ENCODE data around the gene ADAMTSL1. TPM values are rescaled to one million over a fixed set of nuclear protein-coding genes. Genes with fewer than 3 reads are reported as not detected.

Gene ADAMTSL1
- total RNA-seq, 1 experiment from 2014 or later = not detected

DNA sequence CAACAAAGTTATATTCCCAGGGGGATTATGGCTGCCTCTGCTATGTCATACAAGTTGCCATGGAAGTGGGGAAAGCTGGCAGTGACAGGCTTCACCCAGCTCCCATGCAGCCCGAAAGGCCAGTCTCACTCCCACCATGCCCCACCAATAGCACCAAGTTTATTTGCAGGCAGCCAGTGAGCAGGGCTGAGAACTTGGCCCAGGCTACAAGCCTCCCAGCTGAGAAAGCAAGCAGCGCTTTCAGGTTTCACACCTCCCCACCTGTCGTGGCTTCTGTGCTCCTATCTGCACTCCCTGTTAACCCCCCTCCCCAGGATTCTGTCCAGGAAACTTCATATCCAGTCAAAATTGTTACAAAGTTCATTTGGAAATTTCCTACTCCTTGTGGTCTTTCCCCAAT lies 404.0 kb downstream of the ADAMTSL1 start:
- H3K36me3 ChIP-seq (ENCODE audit: control insufficient read depth, insufficient read depth, low read length) = no peaks in the 10 kb centered on the region
- CTCF ChIA-PET = no interaction called here
- ATAC-seq (no peak), DNase-seq (ENCODE audit: low read depth, low spot score) (no peak)
- intact Hi-C loops (cut with micrococcal nuclease; ENCODE audit: unreplicated experiment) = no loop called here
- BruUV-seq (replicated peaks) = no TSS peak
- in situ Hi-C loops (cut with HindIII; ENCODE audit: low pct_unique_long_range_greater_than_20kb, low sequenced_read_pairs) = no loop called here
- POLR2A ChIA-PET = no interaction called here
- H3K27me3 ChIP-seq (ENCODE audit: control insufficient read depth, insufficient read depth, low read length) = no peaks in the 10 kb centered on the region
- no peaks in the 10 kb centered on the region for H3K9me3 ChIP-seq (ENCODE audit: control insufficient read depth, insufficient read depth, low read depth, low read length)
- no peaks in the 10 kb centered on the region for H3K4me1 ChIP-seq (ENCODE audit: control insufficient read depth, insufficient read depth, low read length)
- no peak overlapping the region for H3K27ac ChIP-seq (ENCODE audit: low read length)
- TF ChIP-seq SIN3A (IDR thresholded peaks at IDR 0.05; ENCODE audit: borderline replicate concordance, insufficient read depth, low read depth, low read length) = no peak
- H3K4me3 ChIP-seq (ENCODE audit: low read depth in 2 of 2, low read length in 2 of 2) = no peak overlapping the region

DNA sequence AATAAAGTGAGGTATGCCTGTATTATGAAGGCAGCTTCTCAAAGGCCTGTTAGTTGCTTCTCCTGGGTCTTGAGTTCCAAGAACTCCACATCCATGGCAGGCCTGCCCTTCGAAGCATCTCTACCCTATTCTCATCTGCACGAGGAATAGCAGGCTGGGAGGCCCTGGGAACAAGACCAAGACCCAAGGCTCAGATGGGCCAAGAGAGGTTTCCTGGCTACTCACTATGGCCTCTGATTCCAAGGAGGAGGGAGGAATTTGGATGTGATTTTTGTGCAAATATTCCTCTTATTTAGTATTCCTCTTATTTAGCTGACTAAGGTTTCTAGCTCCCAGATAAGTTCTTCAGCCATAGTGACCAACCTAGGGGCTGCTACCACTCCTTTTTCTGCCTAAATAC lies 407.8 kb downstream of the ADAMTSL1 start:
- H3K9me3 ChIP-seq (ENCODE audit: control insufficient read depth, insufficient read depth, low read depth, low read length) = no peaks in the 10 kb centered on the region
- intact Hi-C loops (cut with micrococcal nuclease; ENCODE audit: unreplicated experiment) (no loop called here), in situ Hi-C loops (cut with HindIII; ENCODE audit: low pct_unique_long_range_greater_than_20kb, low sequenced_read_pairs) (no loop called here)
- H3K4me3 ChIP-seq (ENCODE audit: low read depth in 2 of 2, low read length in 2 of 2) = no peak overlapping the region
- ATAC-seq (no peak), DNase-seq (ENCODE audit: low read depth, low spot score) (no peak)
- H3K27me3 ChIP-seq (ENCODE audit: control insufficient read depth, insufficient read depth, low read length) = no peaks in the 10 kb centered on the region
- TF ChIP-seq, protein P1, sequence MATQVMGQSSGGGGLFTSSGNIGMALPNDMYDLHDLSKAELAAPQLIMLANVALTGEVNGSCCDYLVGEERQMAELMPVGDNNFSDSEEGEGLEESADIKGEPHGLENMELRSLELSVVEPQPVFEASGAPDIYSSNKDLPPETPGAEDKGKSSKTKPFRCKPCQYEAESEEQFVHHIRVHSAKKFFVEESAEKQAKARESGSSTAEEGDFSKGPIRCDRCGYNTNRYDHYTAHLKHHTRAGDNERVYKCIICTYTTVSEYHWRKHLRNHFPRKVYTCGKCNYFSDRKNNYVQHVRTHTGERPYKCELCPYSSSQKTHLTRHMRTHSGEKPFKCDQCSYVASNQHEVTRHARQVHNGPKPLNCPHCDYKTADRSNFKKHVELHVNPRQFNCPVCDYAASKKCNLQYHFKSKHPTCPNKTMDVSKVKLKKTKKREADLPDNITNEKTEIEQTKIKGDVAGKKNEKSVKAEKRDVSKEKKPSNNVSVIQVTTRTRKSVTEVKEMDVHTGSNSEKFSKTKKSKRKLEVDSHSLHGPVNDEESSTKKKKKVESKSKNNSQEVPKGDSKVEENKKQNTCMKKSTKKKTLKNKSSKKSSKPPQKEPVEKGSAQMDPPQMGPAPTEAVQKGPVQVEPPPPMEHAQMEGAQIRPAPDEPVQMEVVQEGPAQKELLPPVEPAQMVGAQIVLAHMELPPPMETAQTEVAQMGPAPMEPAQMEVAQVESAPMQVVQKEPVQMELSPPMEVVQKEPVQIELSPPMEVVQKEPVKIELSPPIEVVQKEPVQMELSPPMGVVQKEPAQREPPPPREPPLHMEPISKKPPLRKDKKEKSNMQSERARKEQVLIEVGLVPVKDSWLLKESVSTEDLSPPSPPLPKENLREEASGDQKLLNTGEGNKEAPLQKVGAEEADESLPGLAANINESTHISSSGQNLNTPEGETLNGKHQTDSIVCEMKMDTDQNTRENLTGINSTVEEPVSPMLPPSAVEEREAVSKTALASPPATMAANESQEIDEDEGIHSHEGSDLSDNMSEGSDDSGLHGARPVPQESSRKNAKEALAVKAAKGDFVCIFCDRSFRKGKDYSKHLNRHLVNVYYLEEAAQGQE (IDR thresholded peaks at IDR 0.05; ENCODE audit: insufficient read depth in 1 of 2, low read depth in 2 of 2, low read length in 1 of 2) = no peak
- TF ChIP-seq, protein P2, sequence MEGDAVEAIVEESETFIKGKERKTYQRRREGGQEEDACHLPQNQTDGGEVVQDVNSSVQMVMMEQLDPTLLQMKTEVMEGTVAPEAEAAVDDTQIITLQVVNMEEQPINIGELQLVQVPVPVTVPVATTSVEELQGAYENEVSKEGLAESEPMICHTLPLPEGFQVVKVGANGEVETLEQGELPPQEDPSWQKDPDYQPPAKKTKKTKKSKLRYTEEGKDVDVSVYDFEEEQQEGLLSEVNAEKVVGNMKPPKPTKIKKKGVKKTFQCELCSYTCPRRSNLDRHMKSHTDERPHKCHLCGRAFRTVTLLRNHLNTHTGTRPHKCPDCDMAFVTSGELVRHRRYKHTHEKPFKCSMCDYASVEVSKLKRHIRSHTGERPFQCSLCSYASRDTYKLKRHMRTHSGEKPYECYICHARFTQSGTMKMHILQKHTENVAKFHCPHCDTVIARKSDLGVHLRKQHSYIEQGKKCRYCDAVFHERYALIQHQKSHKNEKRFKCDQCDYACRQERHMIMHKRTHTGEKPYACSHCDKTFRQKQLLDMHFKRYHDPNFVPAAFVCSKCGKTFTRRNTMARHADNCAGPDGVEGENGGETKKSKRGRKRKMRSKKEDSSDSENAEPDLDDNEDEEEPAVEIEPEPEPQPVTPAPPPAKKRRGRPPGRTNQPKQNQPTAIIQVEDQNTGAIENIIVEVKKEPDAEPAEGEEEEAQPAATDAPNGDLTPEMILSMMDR (IDR thresholded peaks at IDR 0.05) = no peak
- no peak for TF ChIP-seq POLR2AphosphoS5 (IDR thresholded peaks at IDR 0.05; ENCODE audit: low read depth, low read length)
- no peak for TF ChIP-seq SIN3A (IDR thresholded peaks at IDR 0.05; ENCODE audit: borderline replicate concordance, insufficient read depth, low read depth, low read length)
- TF ChIP-seq TCF7L2 (IDR thresholded peaks at IDR 0.05; ENCODE audit: low read depth, low read length) = no peak
- H3K27ac ChIP-seq (ENCODE audit: low read length) = no peak overlapping the region
- ChIA-PET POLR2A (interaction anchor here (0.7 kb wide), 1 partner anchor 89 kb away, joined by 3 read pairs; no protein-coding TSS in a partner anchor), CTCF (no interaction called here)
- no peaks in the 10 kb centered on the region for H3K4me1 ChIP-seq (ENCODE audit: control insufficient read depth, insufficient read depth, low read length)
- H3K36me3 ChIP-seq (ENCODE audit: control insufficient read depth, insufficient read depth, low read length) = no peaks in the 10 kb centered on the region
- BruUV-seq (replicated peaks) = no TSS peak

DNA sequence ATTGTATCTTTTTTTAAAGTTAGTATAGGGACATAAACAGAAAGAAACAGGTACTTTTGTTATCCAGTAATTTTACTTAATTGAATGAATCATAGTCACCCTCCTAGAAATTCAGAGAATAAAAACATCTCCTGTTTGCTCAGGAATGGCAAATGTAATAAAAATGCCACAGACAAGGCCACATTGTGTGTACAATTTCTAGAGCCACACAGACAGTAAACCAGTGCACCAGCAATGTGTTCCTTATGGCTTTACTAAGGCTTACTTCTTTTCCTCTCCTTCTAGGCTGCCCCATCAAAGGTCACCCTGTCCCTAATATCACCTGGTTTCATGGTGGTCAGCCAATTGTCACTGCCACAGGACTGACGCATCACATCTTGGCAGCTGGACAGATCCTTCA lies 413.6 kb downstream of the ADAMTSL1 start:
- no TSS peak for BruUV-seq (replicated peaks)
- H3K36me3 ChIP-seq (ENCODE audit: control insufficient read depth, insufficient read depth, low read length) = no peaks in the 10 kb centered on the region
- intact Hi-C loops (cut with micrococcal nuclease; ENCODE audit: unreplicated experiment) = no loop called here
- DNase-seq (ENCODE audit: low read depth, low spot score) (no peak), ATAC-seq (no peak)
- TF ChIP-seq, protein P1 (IDR thresholded peaks at IDR 0.05; ENCODE audit: insufficient read depth in 1 of 2, low read depth in 2 of 2, low read length in 1 of 2) = no peak
- no peak for TF ChIP-seq SIN3A (IDR thresholded peaks at IDR 0.05; ENCODE audit: borderline replicate concordance, insufficient read depth, low read depth, low read length)
- TF ChIP-seq, protein P2 (IDR thresholded peaks at IDR 0.05) = no peak
- TF ChIP-seq TCF7L2 (IDR thresholded peaks at IDR 0.05; ENCODE audit: low read depth, low read length) = no peak
- no peak for TF ChIP-seq POLR2AphosphoS5 (IDR thresholded peaks at IDR 0.05; ENCODE audit: low read depth, low read length)
- no peaks in the 10 kb centered on the region for H3K27me3 ChIP-seq (ENCODE audit: control insufficient read depth, insufficient read depth, low read length)
- no peaks in the 10 kb centered on the region for H3K9me3 ChIP-seq (ENCODE audit: control insufficient read depth, insufficient read depth, low read depth, low read length)
- no peak overlapping the region for H3K4me3 ChIP-seq (ENCODE audit: low read depth in 2 of 2, low read length in 2 of 2)
- H3K27ac ChIP-seq (ENCODE audit: low read length) = no peak overlapping the region
- ChIA-PET POLR2A (no interaction called here), CTCF (no interaction called here)
- H3K4me1 ChIP-seq (ENCODE audit: control insufficient read depth, insufficient read depth, low read length) = no peaks in the 10 kb centered on the region
- in situ Hi-C loops (cut with HindIII; ENCODE audit: low pct_unique_long_range_greater_than_20kb, low sequenced_read_pairs) = no loop called here

Measured in Panc1 (cell line).